Sigmoid colon (tissue), 7 donors: ENCODE measurements around the gene DCTPP1. TPM values are rescaled to one million over a fixed set of nuclear protein-coding genes. Genes with fewer than 3 reads are reported as not detected.

Experiments used
- DNase-seq: peaks from one replicate; pipeline ENCODE4 v3.0.0-alpha.2; 2019
- H3K27ac ChIP-seq, 4 donors: fragments of 200-600 bp; sonication (generic); one replicate each; pipeline ENCODE4 v1.5.1; 2016 to 2019; ENCODE audit warnings: mild to moderate bottlenecking in 1 of 4
- H3K27me3 ChIP-seq, 3 donors: fragments of 200-600 bp; sonication (generic); one replicate each; pipeline ENCODE4 v1.5.1; 2019; ENCODE audit warnings: mild to moderate bottlenecking in 1 of 3
- H3K36me3 ChIP-seq, 4 donors: fragments of 200-600 bp; sonication (generic); one replicate each; pipeline ENCODE4 v1.5.1; 2016 to 2019
- H3K4me1 ChIP-seq, 4 donors: fragments of 200-600 bp; sonication (generic); one replicate each; pipeline ENCODE4 v1.5.1; 2017 to 2019
- H3K4me3 ChIP-seq, 4 donors: fragments of 200-600 bp; sonication (generic); one replicate each; pipeline ENCODE4 v1.5.1; 2017 to 2019; ENCODE audit warnings: mild to moderate bottlenecking in 2 of 4, moderate library complexity in 1 of 4
- H3K9me3 ChIP-seq, 4 donors: fragments of 200-600 bp in 3 of 4; sonication (generic) in 3 of 4; one replicate each; pipeline versions ENCODE4 v1.5.1 to v1.6.1; 2013 to 2019
- EP300 ChIP-seq, 4 donors: sonication (generic); formaldehyde crosslinking; IDR thresholded peaks; one replicate each; pipeline ENCODE4 v1.6.1; 2017; ENCODE audit warnings: antibody characterized with exemption in 4 of 4
- POLR2A ChIP-seq, 2 donors: fragments of 450-650 bp; IDR thresholded peaks; one replicate each; pipeline ENCODE4 v1.6.1; 2016; ENCODE audit warnings: antibody characterized with exemption in 2 of 2, mild to moderate bottlenecking in 2 of 2, moderate library complexity in 2 of 2
- POLR2AphosphoS5 ChIP-seq, 4 donors: sonication (generic); formaldehyde crosslinking; IDR thresholded peaks; one replicate each; pipeline ENCODE4 v1.6.1; 2017; ENCODE audit warnings: antibody characterized with exemption in 4 of 4
- WGBS, 2 donors: extraction: QIAGEN DNeasy Blood & Tissue Kit; methylation state at CpG; one replicate each; pipeline ENCODE4 v1.1.7; 2013; 5-methylcytosine and 5-hydroxymethylcytosine counted together
- intact Hi-C: fragments of 100-400 bp; cut with DNase I; formaldehyde crosslinking; loops from one replicate; pipeline ENCODE4 v1.15.1; 2023
- polyA plus RNA-seq, 3 donors: library from polyadenylated mRNA; stranded (reverse); fragments of 200-250 nt; gene quantifications; one replicate each; pipeline ENCODE4 v1.2.3, GENCODE V29; 2013
- total RNA-seq, 4 donors: library from RNA; depleted of rRNA; stranded (reverse); fragments of >200 nt; gene quantifications; one replicate each; pipeline ENCODE4 v1.1.0, GENCODE V29; 2016
- TF ChIP-seq, protein P1 (sequence below), 4 experiments: fragments of 450-650 bp in 3 of 4; fragments of 200-600 bp in 1 of 4; IDR thresholded peaks; one replicate each; pipeline ENCODE4 v1.5.1; 2016 to 2019; ENCODE audit warnings: antibody characterized with exemption in 4 of 4, mild to moderate bottlenecking in 3 of 4, moderate library complexity in 2 of 4
- donor health status: healthy with polysubstance abuse.
- donor health status: Bipolar disorder and iron deficiency.
- donor health status: healthy.

The DCTPP1 gene
- total and polyA plus RNA-seq, 7 donors, result 10.5 to 175 (median 19.9) TPM

GRCh38 chr16:30414159-30414558 is 15.7 kb downstream of the DCTPP1 start:
- H3K27me3 ChIP-seq, result no peaks in the 10 kb centered on the region
- H3K9me3 ChIP-seq, result no peaks in the 10 kb centered on the region
- 92 to 95% methylated on average over 5 of the region's 5 CpGs for WGBS, 2 donors
- peaks cover 0 to 22% (median 18%) of the 10 kb centered on the region in 4 donors for H3K4me1 ChIP-seq
- no peak overlapping the region for H3K27ac ChIP-seq
- TF ChIP-seq, protein P1, sequence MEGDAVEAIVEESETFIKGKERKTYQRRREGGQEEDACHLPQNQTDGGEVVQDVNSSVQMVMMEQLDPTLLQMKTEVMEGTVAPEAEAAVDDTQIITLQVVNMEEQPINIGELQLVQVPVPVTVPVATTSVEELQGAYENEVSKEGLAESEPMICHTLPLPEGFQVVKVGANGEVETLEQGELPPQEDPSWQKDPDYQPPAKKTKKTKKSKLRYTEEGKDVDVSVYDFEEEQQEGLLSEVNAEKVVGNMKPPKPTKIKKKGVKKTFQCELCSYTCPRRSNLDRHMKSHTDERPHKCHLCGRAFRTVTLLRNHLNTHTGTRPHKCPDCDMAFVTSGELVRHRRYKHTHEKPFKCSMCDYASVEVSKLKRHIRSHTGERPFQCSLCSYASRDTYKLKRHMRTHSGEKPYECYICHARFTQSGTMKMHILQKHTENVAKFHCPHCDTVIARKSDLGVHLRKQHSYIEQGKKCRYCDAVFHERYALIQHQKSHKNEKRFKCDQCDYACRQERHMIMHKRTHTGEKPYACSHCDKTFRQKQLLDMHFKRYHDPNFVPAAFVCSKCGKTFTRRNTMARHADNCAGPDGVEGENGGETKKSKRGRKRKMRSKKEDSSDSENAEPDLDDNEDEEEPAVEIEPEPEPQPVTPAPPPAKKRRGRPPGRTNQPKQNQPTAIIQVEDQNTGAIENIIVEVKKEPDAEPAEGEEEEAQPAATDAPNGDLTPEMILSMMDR (IDR thresholded peaks at IDR 0.05), result no peak
- TF ChIP-seq POLR2A (IDR thresholded peaks at IDR 0.05), result no peak
- no peak for TF ChIP-seq EP300 (IDR thresholded peaks at IDR 0.05)
- no peak for TF ChIP-seq POLR2AphosphoS5 (IDR thresholded peaks at IDR 0.05)
- DNase-seq, result no peak
- H3K36me3 ChIP-seq, result peaks cover 0 to 30% (median 0%) of the 10 kb centered on the region in 4 donors
- intact Hi-C loops, result no loop called here
- no peak overlapping the region for H3K4me3 ChIP-seq

- Histone ChIP-seq H3K4me3 (no peak overlapping the region), H3K9me3 (no peaks in the 10 kb centered on the region), H3K27ac (no peak overlapping the region), H3K4me1 (peaks cover 0 to 28% (median 24%) of the 10 kb centered on the region in 4 donors), H3K36me3 (peaks cover 0 to 30% (median 0%) of the 10 kb centered on the region in 4 donors), H3K27me3 (no peaks in the 10 kb centered on the region)
- WGBS, 2 donors, result 87 to 93% methylated on average over 6 of the region's 6 CpGs
- intact Hi-C loops, result no loop called here
- TF ChIP-seq, protein P1 (IDR thresholded peaks at IDR 0.05), result no peak
- TF ChIP-seq EP300 (IDR thresholded peaks at IDR 0.05), result no peak
- TF ChIP-seq POLR2A (IDR thresholded peaks at IDR 0.05), result no peak
- TF ChIP-seq POLR2AphosphoS5 (IDR thresholded peaks at IDR 0.05), result no peak
- no peak for DNase-seq
These were observed 16.6 kb downstream of the DCTPP1 start for GRCh38 chr16:30413112-30413806.

- Histone ChIP-seq H3K27me3 (no peaks in the 10 kb centered on the region), H3K36me3 (peaks cover 0 to 30% (median 0%) of the 10 kb centered on the region in 4 donors), H3K4me3 (no peak overlapping the region), H3K9me3 (no peaks in the 10 kb centered on the region), H3K27ac (peak overlapping the region; percentile 37 to 97 (median 74)), H3K4me1 (peaks cover 0 to 29% (median 26%) of the 10 kb centered on the region in 4 donors)
- intact Hi-C loops, result loop anchor here (5.0 kb wide), 3 partner anchors 37 to 317 kb away; partner anchors contain the start of genes MYL11, TBC1D10B and TBX6
- TF ChIP-seq, protein P1 (IDR thresholded peaks at IDR 0.05), result peak; percentile 86 to 97 (median 92)
- no peak for TF ChIP-seq POLR2A (IDR thresholded peaks at IDR 0.05)
- TF ChIP-seq POLR2AphosphoS5 (IDR thresholded peaks at IDR 0.05), result peak in 1 of 4 donors; percentile 32
- no peak for TF ChIP-seq EP300 (IDR thresholded peaks at IDR 0.05)
- 37 to 47% methylated on average over 15 of the region's 15 CpGs for WGBS, 2 donors
- DNase-seq, result peak; percentile 94
These were observed 20.4 kb downstream of the DCTPP1 start for GRCh38 chr16:30409125-30410060.

DNA sequence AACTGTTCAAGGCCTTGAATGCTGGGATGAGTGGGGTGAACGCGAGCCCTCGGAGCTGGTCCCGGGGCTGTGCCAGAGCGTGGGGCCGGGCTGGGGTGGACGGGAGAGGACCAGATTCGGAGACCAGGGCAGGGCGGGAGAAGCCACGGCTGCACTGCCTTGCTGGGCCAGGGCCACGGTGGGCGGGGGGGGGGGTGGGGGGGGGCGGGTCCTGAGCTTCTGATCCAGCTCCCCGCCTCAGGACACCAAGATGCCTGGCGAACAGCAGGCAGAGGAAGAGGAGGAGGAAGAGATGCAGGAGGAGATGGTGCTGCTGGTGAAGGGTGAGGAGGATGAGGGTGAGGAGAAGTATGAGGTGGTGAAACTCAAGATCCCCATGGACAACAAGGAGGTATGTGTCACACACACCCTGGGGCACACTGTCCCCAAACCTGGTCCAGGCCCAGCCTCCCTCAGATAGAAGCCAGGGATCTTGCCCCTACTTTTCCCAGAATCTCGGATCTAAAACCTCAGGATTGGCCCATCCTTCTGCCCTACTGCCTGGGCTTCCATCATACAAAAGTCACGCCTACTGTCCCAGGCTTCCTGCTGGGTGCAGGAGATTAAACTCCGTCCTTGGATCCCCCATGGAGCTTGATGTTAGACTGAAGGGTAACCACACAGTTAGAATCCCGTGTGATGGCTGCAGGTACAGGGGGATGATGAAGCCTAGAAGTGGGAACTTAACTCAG is 21.9 kb downstream of the DCTPP1 start:
- TF ChIP-seq, protein P1 (IDR thresholded peaks at IDR 0.05), result no peak
- TF ChIP-seq POLR2AphosphoS5 (IDR thresholded peaks at IDR 0.05) (no peak), POLR2A (IDR thresholded peaks at IDR 0.05) (no peak), EP300 (IDR thresholded peaks at IDR 0.05) (no peak)
- DNase-seq, result no peak
- Histone ChIP-seq H3K36me3 (peaks cover 0 to 18% (median 0%) of the 10 kb centered on the region in 4 donors), H3K27ac (peak overlapping the region; percentile 81 to 97 (median 90)), H3K9me3 (no peaks in the 10 kb centered on the region), H3K27me3 (no peaks in the 10 kb centered on the region), H3K4me1 (peaks cover 0 to 29% (median 26%) of the 10 kb centered on the region in 4 donors), H3K4me3 (peak overlapping the region; percentile 57 to 88 (median 65))
- intact Hi-C loops, result loop anchor here (2.0 to 5.0 kb wide), 4 partner anchors 36 to 316 kb away; partner anchors contain the start of genes MYL11, TBC1D10B and TBX6
- 10 to 20% methylated on average over 15 to 19 of the region's 19 CpGs for WGBS, 2 donors
